ENCODE data around the gene TPST2. TPM values are rescaled to one million over a fixed set of nuclear protein-coding genes. Genes with fewer than 3 reads are reported as not detected.

The TPST2 gene
- total RNA-seq, 1 donor from 2014 or later: 18.5 TPM

DNA sequence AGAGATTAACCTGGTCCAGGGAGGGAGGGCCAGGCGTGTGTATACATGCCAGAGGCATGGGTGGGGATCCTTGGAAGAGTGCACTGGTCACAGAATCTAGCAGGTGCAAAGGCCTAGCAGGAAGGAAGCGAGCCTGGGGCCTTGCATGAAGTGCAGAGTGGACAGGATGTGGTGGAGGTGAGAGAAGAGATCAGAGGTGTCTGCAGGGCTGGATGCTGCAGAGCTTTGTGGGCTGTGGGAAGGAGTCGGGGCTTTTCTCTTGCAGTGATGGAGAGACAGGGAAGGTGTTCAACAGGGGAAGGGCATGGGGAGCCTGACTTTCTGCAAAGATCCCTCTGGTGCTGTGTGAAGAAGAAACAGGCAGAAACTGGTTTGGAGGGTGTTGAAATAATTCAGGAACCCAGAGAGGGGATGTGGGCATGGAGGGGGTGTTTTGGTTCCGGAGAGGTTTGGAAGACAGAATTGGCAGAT, 2.5 kb upstream of the TPST2 start:
- no peak for DNase-seq (ENCODE audit: low spot score in 2 of 2, unreplicated experiment in 2 of 2)
- H3K27ac Mint-ChIP-seq: no peak overlapping the region
- TF ChIP-seq CTCF (IDR thresholded peaks at IDR 0.05; ENCODE audit: unreplicated experiment): no peak
- H3K36me3 Mint-ChIP-seq: no peaks in the 10 kb centered on the region
- H3K9me3 Mint-ChIP-seq: peaks cover 4% of the 10 kb centered on the region
- no peak overlapping the region for H3K4me3 Mint-ChIP-seq
- peaks cover 17% of the 10 kb centered on the region for H3K27me3 Mint-ChIP-seq (ENCODE audit: low read depth)
- H3K4me1 Mint-ChIP-seq: peaks cover 6% of the 10 kb centered on the region

DNA sequence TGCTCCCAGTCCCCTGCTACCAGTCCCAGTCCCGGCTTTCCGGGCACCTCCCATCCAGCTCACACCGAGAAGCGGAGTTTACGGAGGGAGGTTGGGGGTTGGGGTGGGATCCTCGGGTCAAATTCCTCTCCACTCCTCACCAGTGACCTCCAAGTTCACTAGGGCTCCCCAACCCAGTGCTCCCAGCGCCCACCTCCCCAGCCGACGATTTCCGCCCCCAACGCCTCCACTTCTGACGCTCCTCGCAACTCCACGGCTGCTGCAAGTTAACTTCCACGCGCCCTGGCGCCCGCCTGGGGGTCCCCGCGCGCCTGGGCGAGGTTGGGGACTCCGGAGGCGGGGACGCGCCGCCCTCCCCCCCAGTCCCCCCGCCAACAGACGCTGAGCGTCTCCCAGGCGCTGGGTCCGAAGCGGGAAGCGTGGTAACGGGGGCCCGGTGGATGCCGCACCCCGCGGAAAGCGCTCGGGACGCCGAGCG, 526 bp downstream of the TPST2 start:
- peaks cover 7% of the 10 kb centered on the region for H3K27me3 Mint-ChIP-seq (ENCODE audit: low read depth)

GRCh38 chr22:26588729-26589366, 1.1 kb downstream of the TPST2 start:
- Mint-ChIP-seq H3K4me1 (peaks cover 17% of the 10 kb centered on the region), H3K27ac (peak overlapping the region; percentile 43), H3K36me3 (no peaks in the 10 kb centered on the region), H3K4me3 (peak overlapping the region; percentile 74), H3K9me3 (peaks cover 4% of the 10 kb centered on the region), H3K27me3 (ENCODE audit: low read depth) (peaks cover 7% of the 10 kb centered on the region)
- no peak for TF ChIP-seq CTCF (IDR thresholded peaks at IDR 0.05; ENCODE audit: unreplicated experiment)
- no peak for DNase-seq (ENCODE audit: low spot score in 2 of 2, unreplicated experiment in 2 of 2)

More for the DNA sequence above, 526 bp downstream of the TPST2 start:
- peaks cover 15% of the 10 kb centered on the region for H3K4me1 Mint-ChIP-seq
- no peaks in the 10 kb centered on the region for H3K36me3 Mint-ChIP-seq
- peak; percentile 33 to 44 for DNase-seq (ENCODE audit: low spot score in 2 of 2, unreplicated experiment in 2 of 2)
- peak overlapping the region; percentile 74 for H3K4me3 Mint-ChIP-seq
- peaks cover 4% of the 10 kb centered on the region for H3K9me3 Mint-ChIP-seq
- H3K27ac Mint-ChIP-seq: peak overlapping the region; percentile 43
- no peak for TF ChIP-seq CTCF (IDR thresholded peaks at IDR 0.05; ENCODE audit: unreplicated experiment)

GRCh38 chr22:26587991-26588613, 1.8 kb downstream of the TPST2 start:
- Mint-ChIP-seq H3K36me3 (no peaks in the 10 kb centered on the region), H3K4me1 (peaks cover 17% of the 10 kb centered on the region), H3K27me3 (ENCODE audit: low read depth) (peaks cover 6% of the 10 kb centered on the region), H3K27ac (no peak overlapping the region), H3K4me3 (peak overlapping the region; percentile 74), H3K9me3 (peaks cover 4% of the 10 kb centered on the region)
- DNase-seq (ENCODE audit: low spot score in 2 of 2, unreplicated experiment in 2 of 2): no peak
- no peak for TF ChIP-seq CTCF (IDR thresholded peaks at IDR 0.05; ENCODE audit: unreplicated experiment)

DNA sequence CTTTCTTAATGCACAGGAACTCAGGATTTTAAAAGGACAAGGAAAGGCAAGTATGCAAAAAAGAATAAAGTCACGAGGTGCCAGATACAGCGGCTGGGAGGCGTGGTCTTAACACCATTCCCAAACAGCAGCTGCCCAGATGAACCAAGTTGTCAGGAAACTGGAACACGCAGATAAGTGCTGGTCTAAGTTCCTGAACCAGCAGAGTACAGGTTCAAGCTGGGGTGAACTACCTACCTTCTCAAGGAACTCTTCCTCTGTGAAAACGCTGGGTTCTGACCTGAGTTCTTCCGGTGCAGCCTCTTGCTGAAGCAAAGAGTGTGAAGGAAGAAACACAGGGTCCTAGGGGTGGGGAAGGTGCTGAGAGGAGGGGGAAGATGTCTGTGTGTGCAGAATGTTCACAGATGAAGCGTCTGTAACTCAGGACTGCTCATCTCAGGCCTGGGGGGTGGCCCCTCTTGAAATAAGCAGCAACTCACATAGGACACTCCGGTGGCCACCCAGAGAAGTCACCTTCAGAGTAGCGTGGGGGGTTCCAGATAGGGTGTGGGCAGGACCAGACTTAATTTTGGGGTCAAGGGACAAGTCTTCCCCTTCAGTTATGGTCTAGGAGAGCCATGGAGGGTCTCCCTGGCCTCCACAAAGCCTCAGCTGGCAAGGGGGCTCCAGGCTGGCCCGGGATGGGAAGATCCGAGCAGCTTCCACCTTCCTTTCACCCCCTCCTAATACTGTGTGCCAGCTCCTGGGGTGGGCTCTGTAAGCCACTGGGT, 3.2 kb downstream of the TPST2 start:
- H3K27me3 Mint-ChIP-seq (ENCODE audit: low read depth): no peaks in the 10 kb centered on the region
- TF ChIP-seq CTCF (IDR thresholded peaks at IDR 0.05; ENCODE audit: unreplicated experiment): no peak
- DNase-seq (ENCODE audit: low spot score in 2 of 2, unreplicated experiment in 2 of 2): no peak
- H3K9me3 Mint-ChIP-seq: peaks cover 4% of the 10 kb centered on the region
- no peak overlapping the region for H3K4me3 Mint-ChIP-seq
- no peaks in the 10 kb centered on the region for H3K36me3 Mint-ChIP-seq
- peak overlapping the region; percentile 21 for H3K27ac Mint-ChIP-seq
- H3K4me1 Mint-ChIP-seq: peaks cover 17% of the 10 kb centered on the region

Data from mesothelial cell of epicardium (in vitro differentiated cells).